ENCODE measurements around the gene EHBP1L1.

DNA sequence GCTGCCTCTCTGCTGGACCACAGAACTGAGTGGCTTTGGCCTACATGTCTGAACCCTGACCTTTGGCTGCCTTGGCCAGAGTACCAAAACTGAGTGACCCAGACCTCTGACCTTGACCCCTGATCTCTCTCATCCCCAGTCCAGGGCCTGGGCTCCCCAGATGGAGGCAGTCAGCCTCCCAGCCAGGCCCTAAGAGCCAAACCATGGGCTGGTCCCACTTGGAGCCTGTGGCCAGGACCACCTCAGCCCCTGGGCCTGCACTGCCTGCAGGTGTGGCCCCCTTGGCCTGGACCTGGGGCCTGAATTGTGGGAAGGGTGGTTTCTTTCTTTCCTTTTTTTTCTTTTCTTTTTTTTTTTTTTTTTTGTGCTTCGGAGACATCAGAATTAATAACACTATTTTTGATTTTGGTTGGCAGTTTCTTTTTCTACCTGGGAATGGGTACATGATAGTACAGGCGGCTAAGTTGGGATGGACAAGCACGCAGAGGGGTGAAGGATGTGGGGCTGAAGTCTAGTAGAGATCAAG is 61.2 kb downstream of the EHBP1L1 start:
- TF ChIP-seq EZH2phosphoT487 (IDR thresholded peaks at IDR 0.05), result no peak
- TF ChIP-seq, protein P1, sequence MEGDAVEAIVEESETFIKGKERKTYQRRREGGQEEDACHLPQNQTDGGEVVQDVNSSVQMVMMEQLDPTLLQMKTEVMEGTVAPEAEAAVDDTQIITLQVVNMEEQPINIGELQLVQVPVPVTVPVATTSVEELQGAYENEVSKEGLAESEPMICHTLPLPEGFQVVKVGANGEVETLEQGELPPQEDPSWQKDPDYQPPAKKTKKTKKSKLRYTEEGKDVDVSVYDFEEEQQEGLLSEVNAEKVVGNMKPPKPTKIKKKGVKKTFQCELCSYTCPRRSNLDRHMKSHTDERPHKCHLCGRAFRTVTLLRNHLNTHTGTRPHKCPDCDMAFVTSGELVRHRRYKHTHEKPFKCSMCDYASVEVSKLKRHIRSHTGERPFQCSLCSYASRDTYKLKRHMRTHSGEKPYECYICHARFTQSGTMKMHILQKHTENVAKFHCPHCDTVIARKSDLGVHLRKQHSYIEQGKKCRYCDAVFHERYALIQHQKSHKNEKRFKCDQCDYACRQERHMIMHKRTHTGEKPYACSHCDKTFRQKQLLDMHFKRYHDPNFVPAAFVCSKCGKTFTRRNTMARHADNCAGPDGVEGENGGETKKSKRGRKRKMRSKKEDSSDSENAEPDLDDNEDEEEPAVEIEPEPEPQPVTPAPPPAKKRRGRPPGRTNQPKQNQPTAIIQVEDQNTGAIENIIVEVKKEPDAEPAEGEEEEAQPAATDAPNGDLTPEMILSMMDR (IDR thresholded peaks at IDR 0.05), result no peak

All from neural progenitor cell (in vitro differentiated cells).